ENCODE data around the gene ASPA.
"Not testable (repeated sequence)": the region's sequence is repeated elsewhere in the genome, so short reads cannot be mapped to it uniquely, and the experiment has no call there.

Gene ASPA
- 0 reads per million in 2 donors for total RNA-seq

DNA sequence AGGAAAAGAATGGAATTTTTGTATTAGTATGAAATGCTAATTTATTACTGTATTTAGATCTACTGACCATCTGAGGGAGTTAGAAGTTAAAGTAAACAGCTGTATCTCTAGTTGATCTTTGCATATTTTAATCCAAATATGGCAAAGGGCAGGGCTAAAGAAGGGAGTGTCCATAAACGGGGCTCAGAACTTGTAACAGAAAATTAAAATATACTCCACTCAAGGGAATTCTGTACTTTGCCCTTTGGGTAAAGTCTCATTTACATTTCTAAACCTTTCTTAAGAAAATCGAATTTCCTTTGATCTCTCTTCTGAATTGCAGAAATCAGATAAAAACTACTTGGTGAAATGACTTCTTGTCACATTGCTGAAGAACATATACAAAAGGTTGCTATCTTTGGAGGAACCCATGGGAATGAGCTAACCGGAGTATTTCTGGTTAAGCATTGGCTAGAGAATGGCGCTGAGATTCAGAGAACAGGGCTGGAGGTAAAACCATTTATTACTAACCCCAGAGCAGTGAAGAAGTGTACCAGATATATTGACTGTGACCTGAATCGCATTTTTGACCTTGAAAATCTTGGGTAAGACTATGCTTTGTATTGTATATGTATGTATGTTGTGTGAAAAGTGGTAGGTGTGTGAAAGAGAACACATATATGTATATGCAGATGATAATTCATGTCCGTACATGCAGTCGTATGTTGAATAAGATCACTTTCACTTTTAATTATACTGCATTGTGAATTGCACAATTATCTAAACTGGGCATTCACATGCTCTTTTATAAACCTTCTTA, at the start of gene ASPA:
TSS of gene ASPA (plus strand) at position 186 of the 799 bp plus-strand sequence. CDS start at position 349, 163 bp downstream.
- DNase-seq, result no peak

DNA sequence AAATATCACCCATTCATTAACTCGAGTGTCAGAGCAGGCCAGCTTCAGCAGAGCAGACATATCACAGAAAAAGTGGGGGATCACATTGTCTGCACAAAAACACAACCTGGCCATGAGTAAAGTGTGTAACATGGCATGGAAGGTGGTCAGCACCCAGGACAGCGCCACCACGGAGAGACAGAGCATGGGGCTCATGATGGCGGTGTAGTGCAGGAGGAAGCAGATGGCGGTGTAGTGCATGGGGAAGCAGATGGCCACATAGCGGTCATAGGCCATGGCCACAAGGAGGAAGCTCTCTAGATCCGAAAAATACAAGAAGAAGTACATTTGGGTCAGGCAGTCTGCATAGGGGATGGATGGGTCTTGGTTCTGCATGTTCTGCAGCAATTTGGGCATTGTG, 42.6 kb upstream of the ASPA start:
- DNase-seq, result not testable (repeated sequence)

DNA sequence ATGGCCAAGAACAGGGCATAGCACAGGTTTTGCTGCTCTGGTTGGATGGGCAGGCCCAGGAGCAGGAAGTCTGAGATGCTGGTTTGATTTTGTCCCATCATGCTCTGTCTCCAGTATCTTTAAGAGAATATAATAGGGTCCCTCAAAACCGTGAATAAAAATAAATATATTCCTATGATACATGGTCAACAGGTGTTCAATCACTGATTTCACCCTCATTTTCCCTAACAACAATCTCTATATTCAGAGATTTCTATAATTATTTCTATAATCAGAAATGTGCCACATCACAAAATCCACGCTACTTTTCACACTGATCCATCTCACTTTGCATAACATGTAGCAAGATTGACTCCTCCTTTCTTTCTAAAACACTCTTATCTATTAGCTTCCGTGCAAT, 42.1 kb upstream of the ASPA start, which contains the start of gene OR1E2:
TSS of gene OR1E2 (minus strand) at position 101 of the 400 bp plus-strand sequence. CDS start at position 101, 0 bp downstream.
- no peak for DNase-seq

DNA sequence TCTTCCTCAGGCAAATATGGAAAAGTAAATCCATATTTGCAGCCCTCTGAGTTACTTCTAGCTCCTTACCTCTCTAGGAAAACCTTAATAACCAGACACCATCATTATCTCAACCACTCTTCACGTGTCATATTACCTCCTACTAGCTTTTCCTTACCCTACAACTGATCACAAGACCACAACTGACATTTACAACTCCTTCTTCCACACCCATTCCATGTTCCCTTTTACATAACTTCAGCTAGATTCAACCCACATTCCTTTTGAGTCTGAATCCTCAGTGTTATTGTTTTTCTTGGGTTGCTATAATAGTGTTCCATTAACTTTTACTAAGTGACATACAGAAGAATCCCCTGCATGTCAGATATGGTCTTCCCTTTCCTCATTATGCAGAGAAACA, 37.4 kb upstream of the ASPA start:
- DNase-seq, result no peak

DNA sequence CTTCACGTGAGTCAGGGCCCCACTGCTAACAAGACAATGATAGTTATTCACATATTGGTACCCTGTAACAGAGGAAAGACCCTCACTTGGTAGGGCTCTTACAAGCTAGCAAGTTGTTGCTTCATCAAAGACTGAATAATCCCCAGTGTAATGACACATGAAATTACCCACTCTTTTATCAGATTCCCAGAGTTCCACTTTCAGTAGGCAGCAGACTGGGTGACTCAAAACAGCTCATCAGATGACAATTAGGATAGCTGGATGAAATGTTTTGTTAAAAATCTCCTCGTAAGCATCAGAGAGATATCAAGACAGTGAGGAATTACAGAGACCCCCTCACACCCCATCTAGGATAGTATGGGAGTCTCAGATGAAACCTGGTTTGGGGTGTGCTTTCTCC, 35.3 kb upstream of the ASPA start:
- no peak for DNase-seq

DNA sequence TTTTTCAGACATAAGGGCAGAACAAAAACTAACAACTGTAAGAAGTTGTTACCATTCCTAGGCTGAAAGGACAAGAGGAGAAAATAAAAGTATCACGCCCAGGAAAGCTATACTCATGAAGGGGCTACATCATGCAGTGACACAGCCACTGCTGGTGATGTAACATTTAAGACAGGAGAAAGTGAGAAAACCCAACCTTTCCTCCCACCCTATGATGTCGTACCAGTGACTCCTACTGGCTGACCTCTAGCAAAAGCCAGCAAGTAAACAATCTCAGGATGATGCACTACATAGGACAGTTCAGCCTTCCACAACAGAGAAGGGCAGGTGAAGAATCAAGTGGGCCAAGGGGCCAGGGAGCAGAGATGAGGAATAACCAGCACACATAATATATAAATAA, 28.2 kb upstream of the ASPA start:
- no peak for DNase-seq

DNA sequence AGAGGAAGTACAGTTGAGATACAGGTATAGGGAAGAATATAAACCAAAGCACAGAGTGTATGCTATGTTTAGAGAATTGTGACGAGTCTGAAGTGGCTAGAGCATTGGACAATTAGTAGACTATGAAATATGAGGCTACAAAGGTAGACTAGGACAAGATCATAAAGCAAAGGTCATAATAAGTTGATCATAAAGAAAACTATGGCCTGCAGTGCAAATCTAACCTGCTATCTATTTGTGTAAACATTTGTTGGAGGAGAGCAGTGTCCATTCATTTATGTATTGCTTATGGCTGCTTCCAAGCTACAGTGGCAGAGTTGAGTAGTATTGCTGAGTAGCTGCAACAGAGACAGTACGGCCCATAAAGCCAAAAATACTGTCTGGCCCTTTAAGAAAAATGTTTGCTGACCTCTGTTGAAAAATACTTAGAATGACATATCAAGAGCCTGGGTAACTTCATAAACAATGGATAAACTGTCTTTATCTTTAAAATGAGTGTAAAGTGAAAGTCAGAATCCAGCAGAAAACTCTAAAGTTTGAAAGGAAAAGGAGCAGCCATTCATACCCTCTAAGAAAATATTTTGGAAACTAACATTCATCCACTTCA, 27.6 kb upstream of the ASPA start:
- DNase-seq, result no peak

DNA sequence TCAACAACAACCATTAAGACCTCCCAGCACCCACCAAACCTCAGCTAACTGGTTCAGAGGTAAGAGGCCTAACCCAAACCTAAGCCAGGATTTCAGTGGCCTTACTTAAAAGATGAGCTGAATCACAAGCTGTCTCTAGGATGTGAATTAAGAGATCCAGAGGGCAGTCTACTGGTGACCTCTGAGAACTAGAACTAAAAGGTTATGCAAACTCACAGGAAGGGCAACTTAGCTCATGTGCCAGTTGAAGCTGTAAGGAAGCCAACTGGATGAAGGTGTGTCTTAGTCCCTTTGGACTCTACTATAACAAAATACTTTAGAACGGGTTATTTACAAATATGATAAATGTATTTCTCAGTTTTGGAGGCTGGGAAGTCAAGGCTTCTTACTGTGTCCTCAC, 9.4 kb upstream of the ASPA start:
- DNase-seq, result not testable (repeated sequence)

DNA sequence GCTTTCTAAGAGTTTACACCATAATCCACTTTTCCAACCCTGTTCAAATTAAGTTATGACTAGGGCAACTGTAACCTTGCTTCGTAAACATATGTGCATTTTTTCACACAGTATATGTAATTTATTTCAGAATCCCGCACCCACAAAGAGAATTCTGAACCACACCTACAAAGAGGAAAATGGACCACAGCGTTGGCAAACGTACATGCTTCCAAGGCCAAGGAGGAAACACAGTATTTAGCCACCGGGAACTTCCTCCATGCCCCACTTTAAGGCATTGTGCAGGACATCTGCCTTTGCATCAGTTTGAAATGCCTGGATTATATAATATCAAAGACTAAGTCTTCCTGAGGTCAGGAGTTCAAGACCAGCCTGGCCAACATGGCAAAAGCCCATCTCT, 6.3 kb upstream of the ASPA start:
- DNase-seq, result no peak

DNA sequence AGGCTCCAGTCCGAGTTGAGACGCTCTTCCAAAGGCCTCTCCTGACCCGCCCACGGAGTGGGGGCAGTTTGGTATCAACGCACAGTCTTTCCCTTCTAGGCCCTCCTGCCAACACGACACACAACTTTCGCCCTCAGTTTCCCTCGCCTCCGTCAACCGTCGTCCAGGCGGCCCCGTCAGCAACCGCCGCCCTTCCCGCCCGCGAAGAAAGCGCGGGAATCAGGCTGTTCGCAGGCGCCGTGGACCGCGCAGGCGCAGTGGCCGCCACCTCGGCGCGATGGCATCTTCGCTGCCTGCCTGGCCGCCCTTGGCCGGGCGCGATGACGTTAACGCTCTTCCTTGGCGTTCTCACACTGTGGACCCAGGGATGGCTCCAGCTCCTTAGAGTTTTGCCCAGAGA, 4.2 kb upstream of the ASPA start, which contains the start of gene SPATA22:
TSS of gene SPATA22 (minus strand) at position 221 of the 400 bp plus-strand sequence. CDS start 2,494 bp downstream, outside the sequence.
- DNase-seq, result no peak

DNA sequence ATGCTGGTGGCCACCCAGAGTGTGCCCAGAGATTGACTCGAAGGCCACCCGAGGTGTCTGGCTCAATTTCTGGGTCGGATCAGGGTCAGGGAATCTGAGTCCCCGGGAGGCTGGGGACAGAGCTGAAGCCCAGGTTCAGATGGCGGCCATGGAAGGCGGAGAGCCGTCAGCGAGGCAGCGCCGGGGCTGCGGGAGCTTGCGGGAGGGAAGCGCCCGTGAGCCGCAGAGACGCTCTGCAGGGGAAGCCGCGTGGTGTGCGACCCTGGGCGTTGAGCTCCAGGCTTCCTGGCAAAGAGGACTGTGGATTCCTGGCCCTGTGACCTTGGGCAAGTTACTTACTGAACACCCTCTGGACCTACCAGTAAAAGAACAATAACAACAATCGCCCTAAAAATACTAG, 3.7 kb upstream of the ASPA start:
- DNase-seq, result no peak

DNA sequence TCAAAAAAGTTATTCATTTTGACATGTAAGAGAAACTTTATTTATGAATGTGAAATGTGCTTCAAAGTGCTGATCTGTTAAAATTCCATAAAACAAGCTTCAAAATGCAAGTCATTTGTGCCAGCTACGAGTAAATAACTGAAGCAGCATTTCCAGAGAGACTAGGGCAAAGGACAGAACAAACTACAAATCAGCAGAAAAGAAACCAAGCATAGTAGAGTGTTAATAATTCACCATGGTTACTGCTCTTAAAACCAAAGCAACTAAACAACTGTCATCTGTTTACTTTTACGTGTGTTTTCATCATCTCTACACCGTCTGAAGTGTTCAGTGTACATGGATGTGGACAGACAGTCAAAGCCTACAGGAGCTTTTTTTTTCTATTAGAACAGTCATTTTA, 1.6 kb upstream of the ASPA start:
- no peak for DNase-seq

DNA sequence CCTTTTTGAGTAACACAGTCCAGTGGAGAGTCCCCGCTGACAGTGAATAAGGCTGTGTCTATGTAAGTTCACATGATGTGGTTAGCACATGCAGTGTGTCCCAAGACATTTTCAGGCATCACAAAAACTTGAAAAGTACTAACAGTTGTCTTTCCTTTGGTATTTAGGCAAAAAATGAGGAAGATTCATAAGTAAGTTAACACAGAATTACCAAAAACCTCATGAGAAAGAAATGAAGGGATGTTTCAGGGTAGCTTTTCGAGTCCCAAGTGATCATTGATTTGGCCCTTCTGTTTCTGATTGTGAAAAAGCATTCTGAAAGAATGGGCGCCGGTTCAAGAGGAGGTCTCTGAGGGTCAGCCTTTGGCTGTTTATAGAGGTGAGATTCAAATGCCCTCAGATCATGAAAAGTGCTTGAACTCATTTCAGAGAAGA, 529 bp upstream of the ASPA start:
- no peak for DNase-seq

DNA sequence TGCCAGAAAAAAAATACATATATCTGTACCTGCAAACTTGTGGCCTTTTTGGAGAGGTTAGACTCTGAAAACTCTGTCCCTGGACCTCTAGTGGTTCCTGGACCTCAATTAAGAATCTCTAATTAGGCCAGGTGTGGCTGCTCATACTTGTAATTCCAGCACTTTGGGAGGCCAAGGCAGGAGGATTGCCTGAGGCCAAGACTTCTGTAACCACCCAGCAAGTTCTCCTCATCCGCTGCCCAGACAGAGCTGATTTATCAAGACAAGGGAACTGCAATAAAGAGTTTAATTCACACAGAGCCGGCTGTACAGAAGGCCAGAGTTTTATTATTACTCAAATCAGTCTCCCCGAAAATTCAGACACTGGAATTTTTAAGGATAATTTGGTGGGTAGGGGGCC, 4.2 kb downstream of the ASPA start:
- DNase-seq, result no peak

DNA sequence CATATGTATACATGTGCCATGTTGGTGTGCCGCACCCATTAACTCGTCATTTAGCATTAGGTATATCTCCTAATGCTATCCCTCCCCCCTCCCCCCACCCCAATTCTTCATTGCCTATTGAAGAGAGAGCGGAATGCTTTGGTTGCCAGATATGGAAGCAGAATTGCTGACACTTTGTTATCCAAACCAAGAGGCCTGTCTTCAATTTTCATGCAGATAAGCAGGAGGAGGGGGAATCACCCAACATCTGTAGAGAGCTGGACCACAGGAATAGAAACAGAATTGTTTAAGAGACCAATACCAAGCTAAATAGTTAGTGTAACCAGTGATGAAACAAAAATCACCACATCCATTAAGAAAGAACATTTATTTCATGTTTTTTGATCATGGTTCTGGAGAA, 7.1 kb downstream of the ASPA start:
- no peak for DNase-seq

DNA sequence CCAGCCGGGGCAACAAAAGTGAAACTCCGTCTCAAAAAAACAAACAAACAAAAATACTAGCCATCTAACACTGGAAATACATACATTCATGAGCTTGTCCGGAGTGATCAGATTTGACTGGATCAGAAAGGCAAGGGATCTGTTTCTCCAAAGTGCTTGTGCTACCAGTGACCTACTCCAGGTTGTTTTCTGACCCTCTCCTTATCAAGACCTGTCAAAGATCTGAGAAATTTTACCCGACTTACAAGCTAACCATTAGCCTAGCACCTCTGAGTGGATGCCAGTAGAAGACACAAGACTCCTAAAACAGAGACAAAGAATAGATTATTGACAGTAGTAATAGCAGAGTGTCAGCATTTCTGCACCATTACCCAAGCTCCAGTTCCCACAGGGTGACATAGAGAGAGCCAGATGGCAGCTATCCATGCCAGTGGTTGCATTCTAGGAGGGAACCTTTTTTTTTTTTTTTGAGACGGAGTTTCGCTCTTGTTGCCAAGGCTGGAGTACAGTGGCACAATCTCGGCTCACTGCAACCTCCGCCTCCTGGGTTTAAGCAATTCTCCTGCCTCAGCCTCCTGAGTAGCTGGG, 9.8 kb downstream of the ASPA start:
- no peak for DNase-seq

DNA sequence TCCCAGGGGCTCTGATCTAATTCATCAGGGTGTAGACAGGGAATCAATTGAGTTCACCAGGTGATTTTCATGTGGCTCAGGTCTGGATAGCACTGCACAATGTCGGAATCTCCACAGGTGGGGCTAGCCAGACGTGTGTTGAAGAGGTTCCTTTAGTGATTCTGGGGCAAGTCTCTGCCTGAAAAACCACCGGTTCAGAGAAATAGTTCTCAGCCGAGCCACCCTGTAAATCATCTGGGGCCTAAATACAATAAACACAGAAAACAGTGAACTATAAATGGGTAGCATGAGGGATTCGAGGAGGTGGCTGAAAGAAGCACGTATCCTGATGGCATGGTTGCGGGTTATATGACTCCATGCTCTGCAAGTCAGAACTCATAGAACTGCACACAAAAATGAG, 21.3 kb downstream of the ASPA start:
- DNase-seq, result no peak

DNA sequence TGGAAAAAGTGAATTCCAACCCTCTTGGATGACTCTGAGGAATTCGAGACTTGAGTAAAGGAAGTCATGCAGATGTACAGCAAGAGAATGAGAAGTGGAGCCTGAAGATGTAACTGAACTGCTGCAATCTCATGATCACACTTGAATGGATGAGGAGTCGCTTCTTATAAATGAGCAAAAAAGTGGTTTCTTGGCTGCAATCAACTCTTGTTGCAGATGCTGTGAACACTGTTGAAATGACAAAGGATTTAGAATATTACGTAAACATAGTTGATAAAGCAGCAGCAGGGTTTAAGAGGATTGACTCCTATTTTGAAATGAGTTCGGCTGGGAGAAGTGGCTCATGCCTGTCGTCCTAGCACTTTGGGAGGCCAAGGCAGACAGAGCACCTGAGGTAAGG, 25.5 kb downstream of the ASPA start:
- no peak for DNase-seq

DNA sequence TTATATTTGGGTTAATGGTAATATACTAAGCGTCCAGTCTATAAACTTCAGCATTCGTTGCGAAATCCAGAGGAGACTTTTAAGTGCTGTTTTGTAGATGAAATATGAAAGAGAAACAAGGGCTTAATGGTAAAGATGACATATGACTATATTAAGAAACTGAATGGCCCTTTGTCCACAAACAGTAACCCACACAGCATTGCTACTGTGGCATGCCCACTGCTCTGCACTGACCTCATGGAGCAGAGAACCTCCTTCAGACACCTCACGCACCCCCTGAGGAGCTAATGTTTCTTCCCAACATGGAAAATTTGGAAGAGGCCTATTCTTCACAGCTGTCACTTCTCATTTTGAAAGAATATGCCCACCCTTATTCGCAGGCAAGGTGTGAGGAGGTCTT, 26.7 kb downstream of the ASPA start:
- DNase-seq, result no peak

DNA sequence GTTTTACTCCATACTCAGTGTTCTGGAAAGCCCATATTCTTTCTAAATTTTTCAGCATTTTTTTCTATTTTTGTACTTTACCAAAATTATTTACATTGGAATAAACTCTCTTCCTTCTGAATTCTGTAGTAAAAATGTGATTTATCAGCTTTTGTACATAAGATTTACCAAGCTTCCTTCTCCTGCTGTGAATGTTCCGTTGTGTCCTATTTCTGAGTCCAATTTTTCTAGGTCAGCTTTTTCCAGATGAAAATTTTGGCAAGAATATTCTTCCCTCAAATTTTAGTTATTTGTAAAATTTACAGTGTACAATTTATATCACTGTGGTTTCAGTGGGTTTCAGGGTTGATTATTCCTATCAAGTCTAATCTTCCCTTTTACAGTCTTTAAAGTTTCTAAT, 27.5 kb downstream of the ASPA start:
- DNase-seq, result no peak

DNA sequence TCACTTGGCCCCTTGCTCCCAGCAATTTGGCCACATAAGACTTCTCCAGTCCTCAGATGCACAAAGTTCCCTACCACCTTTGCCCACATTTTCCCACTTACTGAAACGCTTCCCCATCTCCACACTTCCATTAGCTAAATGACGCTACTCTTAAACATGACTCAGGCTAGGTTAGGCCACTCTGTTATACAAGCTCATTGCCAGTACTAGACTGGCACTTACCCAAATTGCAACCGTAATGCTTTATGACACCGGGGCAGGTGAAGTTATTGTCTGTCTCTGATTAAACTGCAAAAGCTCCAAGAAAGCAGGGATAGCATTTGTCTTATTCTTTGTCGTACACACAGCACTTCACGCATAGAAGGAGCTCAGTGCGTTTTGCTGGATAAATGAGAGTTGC, 29.2 kb downstream of the ASPA start:
- no peak for DNase-seq

DNA sequence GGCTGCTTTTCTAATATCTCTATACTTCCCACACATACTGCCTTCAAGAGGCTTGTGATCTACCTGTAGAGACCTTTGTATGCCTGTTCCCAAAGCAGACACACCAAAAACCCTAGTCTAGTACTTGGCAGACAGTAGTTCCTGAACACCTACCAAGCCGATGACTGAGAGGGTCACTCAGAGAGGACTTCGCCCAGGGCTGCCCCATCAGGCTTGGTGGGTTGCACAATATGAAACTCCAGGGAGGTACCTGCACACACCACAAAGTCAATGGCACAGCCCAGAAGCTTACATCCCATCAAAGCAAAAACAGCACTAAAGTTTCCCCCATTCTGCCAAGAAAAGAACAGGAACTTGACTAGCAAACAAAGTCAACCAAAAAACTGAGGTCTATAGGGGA, 30.3 kb downstream of the ASPA start:
- DNase-seq, result no peak

DNA sequence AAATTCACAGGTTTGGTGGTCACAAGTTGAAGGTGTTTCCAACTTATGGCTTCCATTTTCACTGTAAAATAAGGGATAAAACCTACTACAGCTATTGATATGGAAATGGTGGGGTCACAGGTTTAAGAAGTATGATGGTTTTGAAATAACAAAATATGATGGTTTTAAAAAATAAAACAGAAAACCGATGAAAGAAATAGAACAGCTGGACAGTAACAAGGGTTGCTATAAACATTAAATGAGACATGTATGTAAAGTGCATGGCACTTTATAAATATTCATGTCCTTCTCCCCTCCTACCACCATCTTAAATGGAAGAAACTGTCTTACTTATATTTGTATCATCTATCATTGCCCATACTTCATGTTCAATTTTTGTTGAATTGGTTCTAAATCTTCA, 31.3 kb downstream of the ASPA start:
- DNase-seq, result no peak

DNA sequence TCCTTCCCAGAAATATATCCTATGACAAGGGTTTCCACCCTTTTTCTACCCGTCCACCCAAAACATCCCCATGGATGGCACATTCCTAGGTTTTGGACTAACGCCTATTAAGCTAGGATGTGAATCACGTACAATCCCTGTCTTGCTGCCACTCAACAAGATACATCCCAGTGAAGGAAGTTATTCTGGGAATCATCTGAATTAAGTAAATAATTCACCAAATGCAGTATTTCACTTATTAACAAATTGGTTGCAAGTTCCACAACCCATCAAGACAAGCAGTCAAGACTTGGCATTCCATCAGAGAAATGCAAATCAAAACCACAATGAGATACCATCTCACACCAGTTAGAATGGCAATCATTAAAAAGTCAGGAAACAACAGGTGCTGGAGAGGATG, 32.1 kb downstream of the ASPA start:
- no peak for DNase-seq
